HepG2 (cell line): ENCODE data around the gene FLT3LG. TPM values are rescaled to one million over a fixed set of nuclear protein-coding genes. Genes with fewer than 3 reads are reported as not detected.
A peak's percentile ranks its signal among the peaks of the same experiment; 100 is the strongest.

ENCODE experiments used
- EP300 ChIP-seq, 3 experiments: sonication (generic) in 1 of 3; formaldehyde crosslinking in 1 of 3; IDR thresholded peaks; 2 replicates each; pipeline versions ENCODE4 v1.5.1 to v1.6.1; 2011 to 2020; ENCODE audit warnings: low read depth in 2 of 3, low read length in 2 of 3, borderline replicate concordance in 1 of 3, improper control_type of control experiment in 1 of 3, mild to moderate bottlenecking in 1 of 3, missing genetic modification reagents in 1 of 3, moderate library complexity in 1 of 3
- ETV6 ChIP-seq: sonication (generic); formaldehyde crosslinking; conservative IDR thresholded peaks from 2 replicates; pipeline ENCODE4 v1.4.0; 2020; ENCODE audit warnings: missing genetic modification reagents
- IKZF1 ChIP-seq: fragments of 450-650 bp; IDR thresholded peaks from 2 replicates; pipeline ENCODE4 v1.7.1; 2016
- MAZ ChIP-seq, 2 experiments: sonication (generic) in 1 of 2; formaldehyde crosslinking in 1 of 2; IDR thresholded peaks; 2 replicates each; pipeline versions ENCODE4 v1.5.0 to v1.6.1; 2012 to 2020; ENCODE audit warnings: low read depth in 2 of 2, mild to moderate bottlenecking in 2 of 2, borderline replicate concordance in 1 of 2, improper control_type of control experiment in 1 of 2, low read length in 1 of 2, missing genetic modification reagents in 1 of 2, moderate library complexity in 1 of 2
- MEIS2 ChIP-seq: sonication (generic); formaldehyde crosslinking; IDR thresholded peaks from 2 replicates; pipeline ENCODE4 v1.9.0; 2021; ENCODE audit warnings: mild to moderate bottlenecking, missing genetic modification reagents
- MXD4 ChIP-seq: IDR thresholded peaks from 2 replicates; pipeline ENCODE4 v1.6.1; 2016; ENCODE audit warnings: mild to moderate bottlenecking, missing biosample characterization, missing genetic modification reagents
- MXI1 ChIP-seq: IDR thresholded peaks from 3 replicates; pipeline ENCODE4 v1.6.1; 2012; ENCODE audit warnings: low read depth, low read length, inconsistent platforms, borderline replicate concordance
- NFATC3 ChIP-seq: sonication (generic); formaldehyde crosslinking; IDR thresholded peaks from 2 replicates; pipeline ENCODE4 v1.5.1; 2020; ENCODE audit warnings: mild to moderate bottlenecking, missing genetic modification reagents
- NR2C2 ChIP-seq: sonication (generic); formaldehyde crosslinking; IDR thresholded peaks from 2 replicates; pipeline ENCODE4 v1.4.0; 2020; ENCODE audit warnings: missing genetic modification reagents, mild to moderate bottlenecking, moderate library complexity, borderline replicate concordance
- SATB2 ChIP-seq: sonication (generic); formaldehyde crosslinking; IDR thresholded peaks from 2 replicates; pipeline ENCODE4 v1.5.0; 2020; ENCODE audit warnings: missing genetic modification reagents
- SOX13 ChIP-seq, 3 experiments: fragments of 450-650 bp in 1 of 3; sonication (generic) in 1 of 3; formaldehyde crosslinking in 1 of 3; IDR thresholded peaks in 2 of 3; conservative IDR thresholded peaks in 1 of 3; 2 replicates each; pipeline versions ENCODE4 v1.5.0 to v1.6.1; 2016 to 2020; ENCODE audit warnings: antibody characterized with exemption in 1 of 3, mild to moderate bottlenecking in 1 of 3, missing compliant biosample characterization in 1 of 3, missing genetic modification reagents in 1 of 3, moderate library complexity in 1 of 3
- SRF ChIP-seq: IDR thresholded peaks from 2 replicates; pipeline ENCODE4 v1.6.1; 2011; ENCODE audit warnings: mild to moderate bottlenecking, low read depth, low read length, moderate library complexity
- TCF12 ChIP-seq, 2 experiments: fragments of 450-650 bp in 1 of 2; sonication (generic) in 1 of 2; formaldehyde crosslinking in 1 of 2; IDR thresholded peaks; 2 replicates each; pipeline versions ENCODE4 v1.6.1 to v1.8.0; 2017 to 2022; ENCODE audit warnings: antibody characterized with exemption in 1 of 2, mild to moderate bottlenecking in 1 of 2, missing genetic modification reagents in 1 of 2, moderate library complexity in 1 of 2
- XRCC5 ChIP-seq: fragments of 200-400 bp; formaldehyde crosslinking; optimal IDR thresholded peaks from 2 replicates; pipeline ENCODE3; 2017; ENCODE audit warnings: mild to moderate bottlenecking, low read length
- ZBTB20 ChIP-seq: sonication (generic); formaldehyde crosslinking; IDR thresholded peaks from 2 replicates; pipeline ENCODE4 v1.8.1; 2023; ENCODE audit warnings: missing genetic modification reagents, low read depth, mild to moderate bottlenecking, borderline replicate concordance
- ZNF317 ChIP-seq: sonication (generic); formaldehyde crosslinking; IDR thresholded peaks from 2 replicates; pipeline ENCODE4 v1.5.0; 2020; ENCODE audit warnings: mild to moderate bottlenecking, missing genetic modification reagents
- ZNF543 ChIP-seq: sonication (generic); formaldehyde crosslinking; IDR thresholded peaks from 2 replicates; pipeline ENCODE4 v1.4.0; 2020; ENCODE audit warnings: mild to moderate bottlenecking, missing genetic modification reagents
- ZNF589 ChIP-seq: sonication (generic); formaldehyde crosslinking; conservative IDR thresholded peaks from 2 replicates; pipeline ENCODE4 v1.8.0; 2022; ENCODE audit warnings: mild to moderate bottlenecking, moderate library complexity, missing genetic modification reagents
- polyA plus RNA-seq, 8 experiments: library from polyadenylated mRNA; depleted of rRNA in 3 of 8; stranded (reverse) in 7 of 8; unstranded in 1 of 8; fragments of >200 nt; fragmentation: Illumina TruSeq in 4 of 8; extraction: Trizol in 4 of 8; gene quantifications; 2 replicates each; pipeline versions ENCODE4 v1.2.1 to v1.2.3, GENCODE V29; 2011 to 2016; ENCODE audit warnings: low read depth in 4 of 8, missing spikeins in 1 of 8, mixed read lengths in 1 of 8; ENCODE audit not compliant: insufficient read depth in 1 of 8
- total RNA-seq, 5 experiments: library from RNA; depleted of rRNA; stranded (reverse); fragments of >200 nt; fragmentation: Illumina TruSeq; extraction: Trizol; gene quantifications; 2 replicates each; pipeline ENCODE4 v1.2.3, GENCODE V29; 2016; ENCODE audit warnings: low read depth in 1 of 5
- TF ChIP-seq, protein P1 (sequence below): sonication (generic); formaldehyde crosslinking; IDR thresholded peaks from 2 replicates; pipeline ENCODE4 v1.4.0; 2020; ENCODE audit warnings: missing genetic modification reagents
- TF ChIP-seq, protein P2 (sequence below): IDR thresholded peaks from 2 replicates; pipeline ENCODE4 v1.6.1; 2016; ENCODE audit warnings: missing genetic modification reagents, missing compliant biosample characterization
- TF ChIP-seq, protein P3 (sequence below): sonication (generic); formaldehyde crosslinking; IDR thresholded peaks from 2 replicates; pipeline ENCODE4 v1.4.0; 2020; ENCODE audit warnings: mild to moderate bottlenecking, missing genetic modification reagents

Gene FLT3LG
- total and polyA plus RNA-seq, 2 of the 13 experiments (the other 11 are each of a cell fraction or from before 2014, with no cell fraction given), result 1.5 to 2.6 TPM

DNA sequence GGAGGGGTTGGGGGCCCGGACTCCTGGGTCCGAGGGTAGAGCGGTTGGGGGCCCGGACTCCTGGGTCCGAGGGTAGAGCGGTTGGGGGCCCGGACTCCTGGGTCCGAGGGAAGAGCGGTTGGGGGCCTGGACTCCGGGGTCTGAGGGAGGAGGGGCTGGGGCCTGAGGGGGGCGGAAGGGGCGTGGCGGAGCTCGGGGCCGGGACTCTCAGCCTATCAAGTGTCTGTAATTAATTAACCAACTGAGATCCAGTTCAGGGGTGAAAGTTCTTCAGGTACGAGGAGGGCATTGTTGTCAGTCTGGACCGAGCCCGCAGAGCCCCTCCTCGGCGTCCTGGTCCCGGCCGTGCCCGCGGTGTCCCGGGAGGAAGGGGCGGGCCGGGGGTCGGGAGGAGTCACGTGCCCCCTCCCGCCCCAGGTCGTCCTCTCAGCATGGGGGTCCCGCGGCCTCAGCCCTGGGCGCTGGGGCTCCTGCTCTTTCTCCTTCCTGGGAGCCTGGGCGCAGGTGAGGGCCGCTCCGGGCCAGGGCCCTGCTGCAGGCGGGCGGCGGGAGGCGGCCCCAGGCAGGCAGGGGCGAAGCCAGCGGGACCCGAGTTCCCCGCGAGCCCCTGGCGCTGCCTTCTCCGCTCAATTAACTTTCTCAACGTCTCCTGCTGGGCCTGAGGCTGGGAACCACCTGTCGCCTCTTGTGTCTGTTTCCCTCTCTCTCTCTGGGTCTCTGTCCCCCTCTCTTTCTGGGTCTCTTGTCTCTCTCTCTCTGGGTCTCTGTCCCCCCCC lies 39.1 kb downstream of the FLT3LG start (continued):
- TF ChIP-seq TCF12 (IDR thresholded peaks at IDR 0.05), result no peak
- TF ChIP-seq TCF12 (CRISPR knock-in tag; IDR thresholded peaks at IDR 0.05), result peak; percentile 59
- no peak for TF ChIP-seq ZNF317
- peak; percentile 66; the same call in 1 of the 2 replicates for TF ChIP-seq MXD4 (CRISPR knock-in tag)
- peak; percentile 45; the same call in 1 of the 2 replicates for TF ChIP-seq MEIS2 (CRISPR knock-in tag)
- TF ChIP-seq SOX13 (IDR thresholded peaks at IDR 0.05), result no peak; the same call in 1 of the 2 replicates
- TF ChIP-seq SOX13 (CRISPR knock-in tag; conservative IDR thresholded peaks at IDR 0.05 in 1 of 2, IDR thresholded peaks at IDR 0.05 in 1 of 2), result peak in 1 of 2 experiments; percentile 68; a peak in 2 of 4 replicates
- no peak for TF ChIP-seq NFATC3 (CRISPR knock-in tag)
- peak; percentile 31; the same call in 1 of the 3 replicates for TF ChIP-seq MXI1
- TF ChIP-seq SRF, result no peak
- TF ChIP-seq ETV6 (CRISPR knock-in tag), result no peak
- 0 out of 2 replicates have a peak, but pooled peaks have one; percentile 53 for TF ChIP-seq ZNF543 (CRISPR knock-in tag)
- no peak for TF ChIP-seq SATB2 (CRISPR knock-in tag)
- TF ChIP-seq EP300 (IDR thresholded peaks at IDR 0.05; ENCODE audit: low read depth in 2 of 2, low read length in 2 of 2), result peak in 1 of 2 experiments; percentile 11; a peak in 1 of 4 replicates
- no peak for TF ChIP-seq EP300 (CRISPR knock-in tag; IDR thresholded peaks at IDR 0.05; ENCODE audit: borderline replicate concordance)
- TF ChIP-seq, protein P1, sequence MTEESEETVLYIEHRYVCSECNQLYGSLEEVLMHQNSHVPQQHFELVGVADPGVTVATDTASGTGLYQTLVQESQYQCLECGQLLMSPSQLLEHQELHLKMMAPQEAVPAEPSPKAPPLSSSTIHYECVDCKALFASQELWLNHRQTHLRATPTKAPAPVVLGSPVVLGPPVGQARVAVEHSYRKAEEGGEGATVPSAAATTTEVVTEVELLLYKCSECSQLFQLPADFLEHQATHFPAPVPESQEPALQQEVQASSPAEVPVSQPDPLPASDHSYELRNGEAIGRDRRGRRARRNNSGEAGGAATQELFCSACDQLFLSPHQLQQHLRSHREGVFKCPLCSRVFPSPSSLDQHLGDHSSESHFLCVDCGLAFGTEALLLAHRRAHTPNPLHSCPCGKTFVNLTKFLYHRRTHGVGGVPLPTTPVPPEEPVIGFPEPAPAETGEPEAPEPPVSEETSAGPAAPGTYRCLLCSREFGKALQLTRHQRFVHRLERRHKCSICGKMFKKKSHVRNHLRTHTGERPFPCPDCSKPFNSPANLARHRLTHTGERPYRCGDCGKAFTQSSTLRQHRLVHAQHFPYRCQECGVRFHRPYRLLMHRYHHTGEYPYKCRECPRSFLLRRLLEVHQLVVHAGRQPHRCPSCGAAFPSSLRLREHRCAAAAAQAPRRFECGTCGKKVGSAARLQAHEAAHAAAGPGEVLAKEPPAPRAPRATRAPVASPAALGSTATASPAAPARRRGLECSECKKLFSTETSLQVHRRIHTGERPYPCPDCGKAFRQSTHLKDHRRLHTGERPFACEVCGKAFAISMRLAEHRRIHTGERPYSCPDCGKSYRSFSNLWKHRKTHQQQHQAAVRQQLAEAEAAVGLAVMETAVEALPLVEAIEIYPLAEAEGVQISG (CRISPR knock-in tag), result peak; percentile 45; the same call in 1 of the 2 replicates
- no peak for TF ChIP-seq ZNF589 (CRISPR knock-in tag)
- TF ChIP-seq XRCC5, result peak; percentile 24
- TF ChIP-seq, protein P2, sequence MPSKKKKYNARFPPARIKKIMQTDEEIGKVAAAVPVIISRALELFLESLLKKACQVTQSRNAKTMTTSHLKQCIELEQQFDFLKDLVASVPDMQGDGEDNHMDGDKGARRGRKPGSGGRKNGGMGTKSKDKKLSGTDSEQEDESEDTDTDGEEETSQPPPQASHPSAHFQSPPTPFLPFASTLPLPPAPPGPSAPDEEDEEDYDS (CRISPR knock-in tag), result peak; percentile 76
- TF ChIP-seq NR2C2 (CRISPR knock-in tag), result peak; percentile 67; the same call in 1 of the 2 replicates
- peak; percentile 52; the same call in 1 of the 2 replicates for TF ChIP-seq MAZ (IDR thresholded peaks at IDR 0.05; ENCODE audit: borderline replicate concordance, low read depth, low read length)
- peak; percentile 28; the same call in 1 of the 2 replicates for TF ChIP-seq MAZ (CRISPR knock-in tag; IDR thresholded peaks at IDR 0.05; ENCODE audit: low read depth)
- no peak for TF ChIP-seq IKZF1
- TF ChIP-seq ZBTB20 (CRISPR knock-in tag), result peak; percentile 35; the same call in 1 of the 2 replicates
- TF ChIP-seq, protein P3, sequence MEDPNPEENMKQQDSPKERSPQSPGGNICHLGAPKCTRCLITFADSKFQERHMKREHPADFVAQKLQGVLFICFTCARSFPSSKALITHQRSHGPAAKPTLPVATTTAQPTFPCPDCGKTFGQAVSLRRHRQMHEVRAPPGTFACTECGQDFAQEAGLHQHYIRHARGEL (CRISPR knock-in tag), result no peak
